Astrocyte (in vitro differentiated cells and primary cell): Measurements from ENCODE around the gene RPL18. TPM values are rescaled to one million over a fixed set of nuclear protein-coding genes. Genes with fewer than 3 reads are reported as not detected.
A peak's percentile ranks its signal among the peaks of the same experiment; 100 is the strongest.

Experiments used
- DNase-seq: peaks from one replicate; pipeline ENCODE4 v3.0.0-alpha.2; 2010; ENCODE audit warnings: low read depth
- FAIRE-seq: peaks from 2 replicates; lab custom pipeline; 2011; peaks lifted over from hg19 to GRCh38; lab: Jason Lieb, UNC
- H2AFZ ChIP-seq: 2 replicates; pipeline ENCODE4 v1.6.0; 2012; ENCODE audit warnings: low read depth, low read length, inconsistent platforms
- H3K27ac ChIP-seq: 2 replicates; pipeline ENCODE4 v1.5.1; 2011; ENCODE audit warnings: low read depth, low read length, inconsistent platforms
- H3K27me3 ChIP-seq: 2 replicates; pipeline ENCODE4 v1.6.0; 2011; ENCODE audit warnings: low read length, inconsistent platforms; ENCODE audit not compliant: insufficient read depth
- H3K36me3 ChIP-seq: 2 replicates; pipeline ENCODE4 v1.5.1; 2011; ENCODE audit warnings: low read length, inconsistent platforms; ENCODE audit not compliant: insufficient read depth
- H3K4me1 ChIP-seq: 2 replicates; pipeline ENCODE4 v1.5.1; 2011; ENCODE audit warnings: low read length, inconsistent platforms; ENCODE audit not compliant: insufficient read depth
- H3K4me2 ChIP-seq: 2 replicates; pipeline ENCODE4 v1.6.0; 2012; ENCODE audit warnings: low read length, inconsistent platforms
- H3K4me3 ChIP-seq: 2 replicates; pipeline ENCODE4 v1.5.1; 2011; ENCODE audit warnings: low read depth, mild to moderate bottlenecking, low read length, inconsistent platforms; ENCODE audit not compliant: insufficient read depth
- H3K79me2 ChIP-seq: 2 replicates; pipeline ENCODE4 v1.6.0; 2012; ENCODE audit warnings: mild to moderate bottlenecking, low read length, inconsistent platforms; ENCODE audit not compliant: insufficient read depth
- H3K9ac ChIP-seq: 2 replicates; pipeline ENCODE4 v1.6.0; 2012; ENCODE audit warnings: mild to moderate bottlenecking, low read length, inconsistent platforms
- H3K9me3 ChIP-seq: 2 replicates; pipeline ENCODE4 v1.5.1; 2012; ENCODE audit warnings: low read depth, mild to moderate bottlenecking, low read length, inconsistent platforms; ENCODE audit not compliant: insufficient read depth
- H4K20me1 ChIP-seq: 2 replicates; pipeline ENCODE4 v1.6.0; 2012; ENCODE audit warnings: low read length, inconsistent platforms; ENCODE audit not compliant: insufficient read depth
- H3K27ac Mint-ChIP-seq: one replicate; pipeline ENCODE4 v1.8.0; 2021; ENCODE audit warnings: mild to moderate bottlenecking, mixed read lengths; ENCODE audit not compliant: unreplicated experiment
- H3K27me3 Mint-ChIP-seq: one replicate; pipeline ENCODE4 v1.8.0; 2021; ENCODE audit warnings: low read depth, mixed read lengths; ENCODE audit not compliant: unreplicated experiment
- H3K36me3 Mint-ChIP-seq: one replicate; pipeline ENCODE4 v1.8.0; 2021; ENCODE audit warnings: low read depth, mixed read lengths; ENCODE audit not compliant: unreplicated experiment
- H3K4me1 Mint-ChIP-seq: one replicate; pipeline ENCODE4 v1.8.0; 2021; ENCODE audit warnings: low read depth, mixed read lengths; ENCODE audit not compliant: unreplicated experiment
- H3K4me3 Mint-ChIP-seq: one replicate; pipeline ENCODE4 v1.8.0; 2021; ENCODE audit warnings: mild to moderate bottlenecking, moderate library complexity, mixed read lengths; ENCODE audit not compliant: unreplicated experiment
- H3K9me3 Mint-ChIP-seq: one replicate; pipeline ENCODE4 v1.8.0; 2021; ENCODE audit warnings: mild to moderate bottlenecking, mixed read lengths; ENCODE audit not compliant: unreplicated experiment
- CTCF ChIP-seq: IDR thresholded peaks from 2 replicates; pipeline ENCODE4 v1.5.1; 2011; ENCODE audit warnings: low read depth, mild to moderate bottlenecking, inconsistent platforms, low read length, moderate library complexity; ENCODE audit not compliant: insufficient read depth
- EZH2 ChIP-seq: IDR thresholded peaks from 2 replicates; pipeline ENCODE4 v1.6.1; 2012; ENCODE audit warnings: mild to moderate bottlenecking, low read length, inconsistent platforms; ENCODE audit not compliant: insufficient read depth
- total RNA-seq: library from RNA; stranded (reverse); gene quantifications from 2 replicates; pipeline ENCODE4 v1.2.1, GENCODE V29; 2021

RPL18 gene
- total RNA-seq, 1 donor from 2014 or later = 1,102 TPM

DNA sequence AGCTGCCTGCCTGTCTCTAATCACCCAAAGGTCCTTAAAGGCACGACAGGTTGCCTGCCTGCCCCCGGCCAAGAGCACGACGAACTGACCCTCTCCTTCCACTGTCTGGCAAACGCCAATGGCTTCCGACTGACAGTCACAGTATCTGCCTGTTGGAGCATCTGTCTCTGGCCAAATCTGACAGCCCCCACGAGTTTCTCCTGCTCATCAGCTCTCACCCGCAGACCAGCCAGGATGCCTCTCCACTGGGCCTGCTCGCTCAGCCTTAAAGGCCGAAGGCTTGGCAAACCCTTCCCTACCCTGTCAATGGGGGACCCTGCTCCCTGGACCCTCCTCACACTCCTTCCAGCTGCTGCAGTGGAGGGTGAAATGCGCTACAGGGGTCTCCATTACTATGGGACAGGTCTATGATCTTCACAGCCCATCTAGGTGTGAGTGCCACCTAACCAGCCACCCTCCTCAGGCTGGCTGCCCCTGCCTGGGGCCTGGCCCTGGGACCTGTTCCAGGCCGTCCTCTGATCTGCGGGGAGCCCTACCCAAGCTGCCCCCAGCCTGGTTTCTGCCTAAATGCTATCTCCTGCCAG lies 5.0 kb downstream of the RPL18 start:
- DNase-seq = no peak
- no peaks in the 10 kb centered on the region for H3K9me3 ChIP-seq
- peaks cover 16% of the 10 kb centered on the region for H3K36me3 Mint-ChIP-seq
- no peak for FAIRE-seq
- no peak overlapping the region for H3K27ac ChIP-seq
- H3K9ac ChIP-seq = no peak overlapping the region
- H3K9me3 Mint-ChIP-seq = no peaks in the 10 kb centered on the region
- peak overlapping the region; percentile 62 for H3K4me3 Mint-ChIP-seq
- peaks cover 31% of the 10 kb centered on the region for H3K4me1 ChIP-seq
- H3K4me2 ChIP-seq = no peak overlapping the region
- H3K4me1 Mint-ChIP-seq = peaks cover 23% of the 10 kb centered on the region
- TF ChIP-seq CTCF (no peak), EZH2 (no peak)
- H3K27me3 Mint-ChIP-seq = no peaks in the 10 kb centered on the region
- H3K4me3 ChIP-seq = no peak overlapping the region
- no peak overlapping the region for H2AFZ ChIP-seq
- peaks cover 21% of the 10 kb centered on the region for H3K36me3 ChIP-seq
- H3K27ac Mint-ChIP-seq = peak overlapping the region; percentile 85
- peaks cover 52% of the 10 kb centered on the region for H4K20me1 ChIP-seq
- peaks cover 37% of the 10 kb centered on the region for H3K79me2 ChIP-seq
- no peaks in the 10 kb centered on the region for H3K27me3 ChIP-seq

DNA sequence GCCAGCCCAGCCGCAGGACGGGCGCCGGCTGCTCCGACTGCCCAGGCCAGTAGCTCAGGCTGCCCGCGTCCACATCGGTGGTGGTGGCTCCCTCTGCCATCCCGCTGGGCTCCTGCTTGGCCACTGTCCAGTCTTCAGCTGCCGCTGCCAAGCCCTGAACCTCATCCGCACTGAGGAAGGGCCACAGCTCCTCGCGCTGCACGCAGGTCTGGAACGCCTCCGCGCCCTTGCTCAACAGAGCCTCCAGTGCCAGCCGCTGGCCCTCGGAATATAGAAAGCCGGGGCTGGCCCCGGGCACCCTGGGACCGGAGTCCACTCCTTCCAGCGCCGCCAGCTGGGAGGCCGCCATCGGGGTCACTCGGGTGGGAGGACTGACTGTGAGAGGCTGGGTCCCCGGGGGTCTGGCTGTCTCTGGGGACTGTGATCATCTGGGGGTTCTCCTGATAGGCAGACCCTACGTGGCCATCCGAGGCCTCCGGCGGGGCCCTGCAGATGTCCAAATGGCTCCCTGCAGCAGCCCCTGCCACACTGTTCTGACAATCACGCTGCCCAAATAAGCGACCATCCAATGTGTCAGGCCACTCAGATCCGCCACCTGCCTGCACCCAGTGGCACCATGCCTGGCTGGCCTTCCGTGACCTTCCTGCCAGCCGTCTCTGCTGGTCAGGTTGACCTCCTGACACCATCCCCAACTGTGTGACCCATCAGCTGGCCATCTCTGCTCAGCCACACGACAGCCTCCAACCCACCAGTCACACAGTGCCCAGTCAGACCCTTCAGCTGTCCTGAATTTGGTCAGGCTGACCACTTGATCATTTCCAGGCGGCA lies 5.7 kb downstream of the RPL18 start:
- Mint-ChIP-seq H3K9me3 (no peaks in the 10 kb centered on the region), H3K27me3 (no peaks in the 10 kb centered on the region), H3K4me1 (peaks cover 23% of the 10 kb centered on the region), H3K4me3 (peak overlapping the region; percentile 62), H3K27ac (peak overlapping the region; percentile 44), H3K36me3 (peaks cover 10% of the 10 kb centered on the region)
- Histone ChIP-seq H3K27me3 (no peaks in the 10 kb centered on the region), H2AFZ (no peak overlapping the region), H3K79me2 (peaks cover 30% of the 10 kb centered on the region), H4K20me1 (peaks cover 46% of the 10 kb centered on the region), H3K9me3 (no peaks in the 10 kb centered on the region), H3K4me3 (no peak overlapping the region), H3K27ac (no peak overlapping the region), H3K4me1 (peaks cover 31% of the 10 kb centered on the region), H3K36me3 (peaks cover 21% of the 10 kb centered on the region), H3K9ac (no peak overlapping the region), H3K4me2 (no peak overlapping the region)
- DNase-seq (no peak), FAIRE-seq (no peak)
- TF ChIP-seq EZH2 (no peak), CTCF (no peak)
